Measurements from ENCODE around the gene SOCS2.

SOCS2 gene

DNA sequence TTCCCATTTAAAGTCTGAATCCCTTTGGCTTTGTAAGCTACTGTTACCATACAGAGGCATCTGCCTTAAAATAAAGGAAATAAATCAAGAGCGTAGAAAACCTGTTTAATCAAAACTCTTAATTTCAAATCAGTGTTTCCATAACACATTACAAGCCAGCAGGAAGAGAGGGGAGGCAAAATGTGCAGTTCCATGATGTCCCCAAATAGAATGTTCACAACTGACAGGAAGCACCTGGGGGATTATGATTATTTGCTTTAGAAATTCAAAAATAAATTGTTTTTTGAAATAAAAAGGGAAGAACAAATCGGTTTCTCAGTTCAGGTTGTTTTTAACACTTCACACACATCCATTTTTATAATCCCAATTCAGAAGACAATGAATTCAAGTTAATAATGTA lies 21.4 kb downstream of the SOCS2 start:
- TF ChIP-seq ZNF274 (IDR thresholded peaks at IDR 0.05; ENCODE audit: low read depth, low read length), result no peak
- H3K4me3 ChIP-seq (ENCODE audit: low read length), result no peak overlapping the region

DNA sequence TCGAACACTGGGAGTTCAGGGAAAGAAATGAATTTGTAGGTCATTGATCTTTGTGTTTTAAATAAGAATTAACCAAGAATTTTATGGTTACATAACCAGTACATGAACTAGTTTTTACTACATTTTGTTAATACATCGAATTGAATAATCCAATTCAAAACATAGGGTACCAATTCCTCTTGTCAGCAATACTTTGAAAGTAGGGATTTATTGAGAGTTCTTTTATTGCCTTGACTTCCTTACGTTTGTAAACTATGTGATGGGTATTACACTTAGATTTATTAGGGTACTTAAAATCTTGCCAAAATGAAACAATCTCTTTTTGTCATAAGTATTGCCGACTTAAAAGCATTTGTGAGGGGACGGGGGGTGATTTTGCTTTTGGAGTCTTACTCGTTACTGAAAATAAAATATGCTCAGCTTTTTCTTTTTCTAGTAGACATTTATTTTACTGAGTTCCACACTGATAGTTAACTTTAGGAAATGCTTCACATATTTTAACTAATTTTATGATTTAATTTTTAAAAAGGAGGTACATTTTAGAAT lies 22.4 kb downstream of the SOCS2 start:
- no peak for TF ChIP-seq ZNF274 (IDR thresholded peaks at IDR 0.05; ENCODE audit: low read depth, low read length)
- H3K4me3 ChIP-seq (ENCODE audit: low read length), result no peak overlapping the region

DNA sequence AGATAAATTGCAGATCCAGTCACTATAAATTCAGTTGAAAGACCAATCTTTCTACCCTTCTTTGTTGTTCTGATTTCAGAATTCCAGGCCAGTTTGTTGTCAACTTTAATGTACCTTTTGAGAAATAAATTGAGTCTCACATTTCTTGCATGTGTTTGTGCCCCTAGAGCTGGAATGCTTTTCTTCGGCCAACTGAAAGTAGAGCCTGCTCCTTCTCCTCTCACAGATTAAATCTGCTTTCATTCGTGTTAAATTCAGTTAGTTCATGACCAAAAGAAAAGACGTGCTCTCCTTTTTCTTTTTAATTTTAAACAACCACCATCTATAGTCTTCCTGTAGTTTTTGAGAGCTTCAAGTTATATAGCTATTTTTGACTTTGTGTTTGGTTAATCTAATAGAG lies 22.9 kb downstream of the SOCS2 start:
- TF ChIP-seq ZNF274 (IDR thresholded peaks at IDR 0.05; ENCODE audit: low read depth, low read length), result no peak
- no peak overlapping the region for H3K4me3 ChIP-seq (ENCODE audit: low read length)

DNA sequence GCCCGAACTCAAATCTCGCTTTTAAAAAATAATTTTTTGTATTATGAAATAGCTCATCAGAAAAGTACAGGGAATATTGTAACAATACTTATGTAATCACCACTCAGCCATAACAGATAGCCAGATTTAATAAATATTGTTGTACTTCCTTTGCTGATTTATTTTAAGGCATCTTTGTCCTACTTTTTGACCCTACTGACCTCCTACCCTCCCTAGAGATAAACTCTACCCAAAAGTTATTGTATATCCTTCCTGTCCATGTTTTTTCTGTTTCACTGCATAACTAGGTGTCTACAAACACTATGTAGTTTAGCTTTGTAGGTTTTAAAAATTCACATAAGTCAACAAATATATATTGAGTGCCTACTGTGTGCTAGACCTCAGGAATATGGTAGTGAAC lies 25.1 kb downstream of the SOCS2 start:
- TF ChIP-seq ZNF274 (IDR thresholded peaks at IDR 0.05; ENCODE audit: low read depth, low read length), result no peak
- no peak overlapping the region for H3K4me3 ChIP-seq (ENCODE audit: low read length)

DNA sequence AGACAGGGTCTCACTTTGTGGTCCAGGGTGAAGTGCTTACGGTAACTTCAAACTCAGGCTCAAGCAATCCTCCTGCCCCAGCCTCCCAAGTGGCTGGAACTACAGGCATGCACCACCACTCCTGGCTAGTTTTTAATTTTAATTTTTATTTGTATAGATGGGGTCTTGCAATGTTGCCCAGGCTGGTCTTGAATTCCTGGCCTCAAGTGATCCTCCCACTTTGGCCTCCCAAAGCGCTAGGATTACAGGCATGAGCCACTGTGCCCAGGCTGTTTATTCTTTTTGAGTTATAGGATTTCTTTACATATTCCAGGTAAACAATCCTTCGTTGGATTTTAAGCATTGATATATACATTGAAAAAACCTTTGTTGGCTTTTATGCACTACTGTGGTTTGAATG lies 26.7 kb downstream of the SOCS2 start:
- TF ChIP-seq ZNF274 (IDR thresholded peaks at IDR 0.05; ENCODE audit: low read depth, low read length), result no peak
- H3K4me3 ChIP-seq (ENCODE audit: low read length), result no peak overlapping the region

DNA sequence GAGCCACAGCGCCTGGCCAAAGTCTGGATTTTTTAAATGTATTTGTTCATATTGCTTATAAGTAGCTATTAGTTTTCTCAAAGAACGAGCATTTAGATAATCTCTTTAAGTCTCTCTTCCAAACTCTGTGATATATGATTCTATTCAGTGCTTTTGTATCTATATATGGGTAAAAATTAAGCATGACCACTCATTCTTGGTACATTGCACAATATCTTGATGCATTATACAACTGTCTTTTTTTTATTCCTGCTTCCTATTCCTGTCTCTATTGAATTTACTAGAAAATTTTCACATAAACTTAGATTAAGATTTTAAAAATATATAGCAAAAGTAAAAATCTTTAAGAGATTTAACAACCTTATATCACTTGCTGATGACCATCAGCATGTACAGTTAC lies 29.1 kb downstream of the SOCS2 start:
- TF ChIP-seq ZNF274 (IDR thresholded peaks at IDR 0.05; ENCODE audit: low read depth, low read length), result no peak
- H3K4me3 ChIP-seq (ENCODE audit: low read length), result no peak overlapping the region

DNA sequence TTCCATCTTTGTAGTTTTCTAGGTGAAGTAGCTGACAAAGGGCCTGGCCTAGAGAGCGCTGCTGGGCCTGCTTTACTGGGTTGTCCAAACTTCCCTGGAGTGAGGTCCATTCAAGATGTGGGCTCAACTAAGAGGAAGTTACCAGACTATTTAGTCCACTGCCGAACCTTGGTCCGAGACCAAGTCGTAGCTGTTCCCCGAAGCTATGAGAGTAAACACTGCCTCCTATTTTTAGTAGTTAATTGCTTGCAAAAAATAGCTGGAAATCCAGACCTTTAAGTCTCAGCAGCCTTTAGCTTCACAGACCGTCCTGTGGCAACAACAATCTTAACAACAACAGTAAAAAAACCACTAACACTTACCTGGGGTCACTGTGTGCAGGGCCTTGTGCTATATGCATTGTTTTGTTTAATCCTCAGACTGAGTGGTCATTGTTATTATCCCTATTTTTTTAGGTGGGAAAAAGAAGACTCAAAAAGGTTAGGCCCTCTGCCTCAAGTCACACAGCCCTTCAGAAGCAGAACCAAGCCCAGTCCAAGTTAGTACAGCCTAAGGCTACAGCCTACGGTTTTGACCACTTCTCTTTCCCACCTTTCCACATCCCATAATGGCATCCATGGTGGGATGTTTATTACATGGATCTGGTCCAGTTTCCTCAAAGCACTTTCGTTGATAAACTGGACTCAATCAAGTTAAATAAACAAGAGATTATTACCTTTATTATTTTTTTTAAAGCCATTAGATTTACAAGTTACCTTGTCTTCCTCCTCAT lies 30.6 kb downstream of the SOCS2 start:
- TF ChIP-seq ZNF274 (IDR thresholded peaks at IDR 0.05; ENCODE audit: low read depth, low read length), result no peak
- no peak overlapping the region for H3K4me3 ChIP-seq (ENCODE audit: low read length)

DNA sequence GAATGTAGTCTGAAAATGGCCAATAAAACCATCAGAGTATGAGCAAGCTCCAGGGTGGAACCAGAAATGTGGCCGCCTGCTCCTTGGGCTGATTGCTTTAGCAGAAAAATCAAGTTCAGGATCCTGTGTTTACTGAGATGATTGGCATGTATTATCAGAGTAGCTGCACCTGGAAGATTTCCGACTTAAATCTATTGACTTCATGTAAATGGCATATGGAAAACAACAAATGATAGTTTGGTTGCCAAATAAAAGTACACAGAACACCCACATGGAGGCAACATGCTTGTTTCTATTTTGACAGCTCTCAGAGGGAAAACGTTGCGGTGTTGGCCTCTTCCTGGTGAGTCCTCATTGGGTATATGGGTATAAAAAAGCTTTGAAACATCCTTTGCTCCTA lies 31.3 kb downstream of the SOCS2 start:
- H3K4me3 ChIP-seq (ENCODE audit: low read length), result no peak overlapping the region
- TF ChIP-seq ZNF274 (IDR thresholded peaks at IDR 0.05; ENCODE audit: low read depth, low read length), result no peak

DNA sequence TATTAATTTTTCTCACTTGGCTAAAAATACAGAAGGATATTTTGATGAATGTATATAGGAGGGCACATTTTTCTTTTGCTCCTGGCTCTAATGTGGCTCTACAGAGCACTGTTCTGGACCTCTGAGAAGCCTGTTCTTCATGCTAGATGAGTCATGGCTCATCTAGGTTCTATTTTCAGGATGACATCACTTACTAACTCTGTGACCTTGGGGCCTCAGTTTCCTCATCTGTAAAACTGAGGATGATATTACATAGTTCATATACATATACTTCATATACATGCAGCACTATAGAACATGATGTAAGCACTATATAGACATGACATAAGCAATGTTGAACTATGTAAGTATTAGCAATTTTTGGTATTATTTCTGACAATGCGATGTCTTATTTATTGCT lies 35.8 kb downstream of the SOCS2 start:
- H3K4me3 ChIP-seq (ENCODE audit: low read length), result no peak overlapping the region
- no peak for TF ChIP-seq ZNF274 (IDR thresholded peaks at IDR 0.05; ENCODE audit: low read depth, low read length)

DNA sequence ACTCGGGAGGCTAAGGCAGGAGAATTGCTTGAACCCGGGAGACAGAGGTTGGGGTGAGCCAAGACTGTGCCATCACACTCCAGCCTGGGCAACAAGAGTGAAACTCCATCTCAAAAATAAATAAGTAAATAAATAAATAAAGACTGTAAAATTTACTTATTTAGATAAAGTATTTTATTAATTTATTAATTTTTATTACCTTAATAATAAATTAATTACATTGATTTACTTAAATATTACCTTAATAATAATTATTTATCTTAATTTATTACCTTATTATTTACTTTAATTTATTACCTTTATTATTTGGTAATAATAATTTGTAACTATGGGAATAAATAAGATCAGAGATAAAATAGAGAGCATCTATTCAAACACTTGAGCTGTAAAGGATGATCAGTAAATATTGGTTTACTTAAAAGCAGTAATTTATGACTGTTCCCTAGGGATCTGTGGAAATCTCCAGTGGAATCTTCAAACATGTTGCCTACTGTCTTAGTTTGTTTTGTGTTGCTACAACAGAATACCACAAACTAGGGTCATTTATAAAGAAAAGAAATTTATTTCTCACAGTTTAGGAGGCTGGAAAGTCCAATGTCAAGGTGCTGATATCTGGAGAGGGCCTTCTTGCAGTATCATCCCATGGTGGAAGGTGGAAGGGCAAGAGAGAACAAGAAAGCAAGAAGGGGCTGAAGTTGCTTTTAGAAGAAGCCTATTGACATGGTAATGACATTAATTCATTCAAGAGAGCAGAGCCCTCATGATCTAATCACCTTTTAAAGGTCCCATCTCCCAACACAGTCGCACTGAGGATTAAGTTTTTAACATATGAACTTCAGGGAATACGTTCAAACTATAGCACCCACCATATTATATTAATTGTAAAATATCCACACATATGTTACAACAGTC lies 37.1 kb downstream of the SOCS2 start:
- no peak for TF ChIP-seq ZNF274 (IDR thresholded peaks at IDR 0.05; ENCODE audit: low read depth, low read length)
- H3K4me3 ChIP-seq (ENCODE audit: low read length), result no peak overlapping the region

DNA sequence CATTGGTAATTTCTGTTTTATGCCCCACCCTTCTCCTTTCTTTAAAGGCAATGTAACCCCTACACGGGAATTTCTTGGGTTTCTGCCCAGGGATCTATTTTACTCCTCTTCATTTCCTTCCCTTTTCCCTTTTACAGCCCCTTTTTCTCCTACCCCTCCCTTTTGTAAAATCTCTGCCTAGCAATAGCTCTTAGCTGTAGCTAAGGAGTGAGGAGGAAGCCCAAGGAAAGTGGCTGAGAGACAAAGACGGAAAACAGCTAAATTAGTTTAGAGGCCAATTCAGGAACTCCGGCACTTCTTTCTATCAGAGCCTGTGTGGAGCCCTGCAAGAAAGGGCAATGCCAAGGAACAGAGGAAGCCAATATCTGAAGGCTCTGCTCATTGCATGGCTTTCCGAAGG lies 40.3 kb downstream of the SOCS2 start:
- TF ChIP-seq ZNF274 (IDR thresholded peaks at IDR 0.05; ENCODE audit: low read depth, low read length), result no peak
- H3K4me3 ChIP-seq (ENCODE audit: low read length), result no peak overlapping the region

DNA sequence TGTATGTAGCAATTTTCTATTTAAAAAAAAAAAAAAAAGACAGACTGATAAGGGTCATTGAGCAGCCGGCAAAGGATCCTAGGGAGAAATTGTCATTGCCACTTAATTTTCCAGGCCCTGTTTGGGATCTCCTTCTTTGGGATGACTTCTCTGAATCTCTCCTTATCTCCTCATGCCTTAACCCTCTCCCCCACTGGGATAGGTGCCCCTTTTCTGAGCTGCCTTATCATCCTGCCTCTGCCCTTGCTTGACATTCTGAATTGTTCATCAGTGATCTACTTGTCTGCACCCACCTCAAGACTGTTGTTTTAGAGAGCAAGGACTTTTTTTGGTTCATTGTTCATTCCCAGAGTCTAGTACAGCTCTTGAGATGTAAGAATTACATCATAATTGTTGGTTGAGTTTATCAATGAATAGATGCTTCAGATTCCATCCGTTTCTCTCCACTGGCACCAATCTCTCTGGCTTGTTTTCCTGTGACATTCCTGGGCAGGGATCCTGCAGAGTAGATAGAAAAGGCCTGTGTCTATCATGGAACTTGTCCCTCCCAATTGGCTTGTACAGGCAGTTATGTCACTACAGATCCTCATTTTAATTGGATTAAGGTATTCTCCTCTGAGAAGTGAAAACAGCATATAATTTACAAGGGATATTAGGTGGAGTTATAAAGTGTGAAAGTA lies 42.6 kb downstream of the SOCS2 start:
- no peak for TF ChIP-seq ZNF274 (IDR thresholded peaks at IDR 0.05; ENCODE audit: low read depth, low read length)
- H3K4me3 ChIP-seq (ENCODE audit: low read length), result no peak overlapping the region

DNA sequence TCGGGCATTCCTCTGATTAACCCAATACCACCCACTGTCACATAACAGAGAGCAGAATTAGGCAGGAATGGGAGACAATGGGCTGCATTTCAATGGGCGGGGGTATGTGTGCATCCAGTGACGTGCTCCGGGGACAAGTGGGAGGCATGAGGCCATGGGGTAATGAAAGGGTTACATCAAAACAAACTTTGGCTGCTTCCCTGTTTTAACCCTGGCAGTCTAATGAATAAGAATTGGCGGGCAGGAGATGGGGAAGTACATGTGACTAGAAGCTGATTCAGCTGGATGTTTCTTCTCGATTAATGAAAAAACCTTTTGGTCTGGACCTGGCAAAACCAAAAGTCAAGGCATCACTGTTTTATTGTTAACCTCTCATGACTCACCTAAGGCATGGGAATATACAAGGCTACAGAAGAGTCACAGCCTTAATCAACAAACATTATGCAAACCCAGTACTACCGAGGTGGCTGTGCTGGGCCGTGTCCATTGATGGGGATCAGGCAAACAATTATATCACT lies 44.2 kb downstream of the SOCS2 start:
- H3K4me3 ChIP-seq (ENCODE audit: low read length), result no peak overlapping the region
- no peak for TF ChIP-seq ZNF274 (IDR thresholded peaks at IDR 0.05; ENCODE audit: low read depth, low read length)

DNA sequence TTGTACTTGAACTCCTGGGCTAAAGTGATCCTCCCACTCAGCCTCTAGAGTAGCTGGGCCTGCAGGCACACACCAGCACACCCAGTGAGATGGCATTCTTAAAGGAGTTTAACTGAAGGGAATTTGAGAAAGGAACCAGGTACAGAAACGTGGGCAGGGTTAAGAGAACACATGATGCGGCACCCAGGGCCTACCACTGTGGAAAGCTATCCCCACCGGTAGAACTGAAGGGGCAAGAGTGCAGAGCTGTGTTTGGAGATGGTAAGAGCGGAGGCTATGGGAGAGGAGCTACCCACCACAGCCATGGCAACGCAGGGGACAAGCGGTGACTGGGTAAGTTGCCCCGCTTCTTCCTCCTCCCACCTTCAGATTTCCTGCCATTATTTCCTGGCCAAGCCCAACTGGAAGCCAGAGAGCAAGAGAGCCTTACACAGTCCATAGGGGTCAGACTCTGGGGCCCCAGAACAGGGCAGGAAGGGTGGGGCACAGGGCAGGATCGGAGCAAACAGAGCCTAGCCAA lies 46.5 kb downstream of the SOCS2 start:
- TF ChIP-seq ZNF274 (IDR thresholded peaks at IDR 0.05; ENCODE audit: low read depth, low read length), result no peak
- no peak overlapping the region for H3K4me3 ChIP-seq (ENCODE audit: low read length)
